Limb (tissue), 2 donors: ENCODE data around the gene LBH.

ENCODE experiments used
- DNase-seq, 2 donors: peaks; one replicate each; pipeline ENCODE4 v3.0.0-alpha.2; 2016; ENCODE audit errors: extremely low spot score in 2 of 2

The LBH gene

GRCh38 chr2:30231212-30231995, at the start of gene LBH:
Gene LBH, plus strand, starts transcription at chr2:30231534. Its CDS starts 205 bp downstream, at chr2:30231739.
- peak; percentile 91 to 98 for DNase-seq

DNA sequence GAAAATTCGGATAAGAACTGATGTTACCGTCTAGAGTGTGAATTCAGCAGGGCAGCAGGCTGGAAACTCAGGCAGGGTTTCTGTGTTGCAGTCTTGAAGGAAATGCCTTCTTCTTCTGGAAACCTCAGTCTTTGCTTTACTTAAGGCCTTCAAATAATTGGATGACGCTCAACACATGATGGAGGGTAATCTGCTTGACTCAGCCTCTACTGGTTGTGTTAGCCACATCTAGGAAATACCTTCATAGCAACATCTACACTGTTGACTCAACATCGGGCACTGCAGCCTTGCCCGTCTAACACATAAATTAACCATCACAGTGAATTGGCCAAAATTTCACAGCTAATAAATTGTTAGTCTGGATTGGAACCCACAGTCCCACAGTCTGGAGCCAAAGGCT, 47.3 kb upstream of the LBH start:
- no peak for DNase-seq

- no peak for DNase-seq
Observed at GRCh38 chr2:30185178-30185577, 46.2 kb upstream of the LBH start.

GRCh38 chr2:30188292-30188691, 43.0 kb upstream of the LBH start:
- no peak for DNase-seq

- DNase-seq = no peak
Observed at GRCh38 chr2:30190637-30191036, 40.7 kb upstream of the LBH start.

GRCh38 chr2:30191107-30191506, 40.2 kb upstream of the LBH start:
- DNase-seq = no peak

GRCh38 chr2:30191819-30192271, 39.5 kb upstream of the LBH start:
- DNase-seq = no peak

- no peak for DNase-seq
Observed at GRCh38 chr2:30192314-30192713, 39.0 kb upstream of the LBH start.

- no peak for DNase-seq
Observed at GRCh38 chr2:30193104-30193681, 38.1 kb upstream of the LBH start.

GRCh38 chr2:30194421-30194820, 36.9 kb upstream of the LBH start:
- DNase-seq = no peak

DNA sequence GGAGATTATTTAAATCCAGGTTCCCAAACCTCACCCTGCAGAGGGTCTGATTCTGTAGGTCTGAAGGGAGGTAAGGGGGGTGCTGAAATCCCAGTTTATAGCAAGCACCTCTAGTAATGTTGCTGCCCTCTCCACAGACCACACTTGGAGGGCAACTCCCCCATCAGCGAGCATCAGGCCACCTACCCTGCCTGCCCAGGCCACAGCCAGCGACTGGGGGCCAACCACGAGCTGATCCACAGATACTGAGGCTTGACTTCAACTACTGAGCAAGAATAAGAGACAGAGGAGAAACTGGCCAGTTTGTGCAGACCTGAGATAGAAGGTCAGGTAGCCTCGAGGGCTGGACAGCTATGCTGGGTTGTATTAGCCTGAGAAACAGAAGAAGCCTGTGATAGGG, 36.3 kb upstream of the LBH start:
- DNase-seq = no peak

DNA sequence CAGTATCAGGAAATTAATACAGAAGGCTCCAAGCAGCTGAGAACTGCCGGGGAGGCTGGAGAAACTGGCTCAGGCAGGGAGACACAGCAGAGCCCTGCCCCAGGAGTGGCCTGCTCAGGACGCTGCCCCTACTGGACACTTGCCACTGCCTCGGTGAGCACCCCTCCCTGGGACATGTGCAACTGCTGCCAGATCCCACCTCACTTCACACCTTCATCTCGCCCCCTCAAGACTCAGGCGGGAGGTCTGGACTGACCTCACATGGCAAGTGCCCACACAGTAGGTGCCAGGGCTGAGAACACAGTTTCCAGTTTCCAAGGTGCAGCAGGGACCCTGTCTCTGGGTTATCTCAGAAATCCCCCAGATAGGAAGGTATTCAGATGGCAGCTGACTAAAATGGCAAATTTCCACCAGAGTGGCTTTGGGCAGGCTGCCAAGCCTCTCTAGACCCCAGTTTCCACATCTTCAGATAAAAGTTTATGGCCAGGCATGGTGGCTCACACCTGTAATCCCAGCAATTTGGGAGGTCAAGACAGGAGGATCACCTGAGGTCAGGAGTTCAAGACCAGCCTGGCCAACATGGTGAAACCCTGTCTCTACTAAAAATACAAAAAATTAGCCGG, 33.7 kb upstream of the LBH start:
- no peak for DNase-seq

DNA sequence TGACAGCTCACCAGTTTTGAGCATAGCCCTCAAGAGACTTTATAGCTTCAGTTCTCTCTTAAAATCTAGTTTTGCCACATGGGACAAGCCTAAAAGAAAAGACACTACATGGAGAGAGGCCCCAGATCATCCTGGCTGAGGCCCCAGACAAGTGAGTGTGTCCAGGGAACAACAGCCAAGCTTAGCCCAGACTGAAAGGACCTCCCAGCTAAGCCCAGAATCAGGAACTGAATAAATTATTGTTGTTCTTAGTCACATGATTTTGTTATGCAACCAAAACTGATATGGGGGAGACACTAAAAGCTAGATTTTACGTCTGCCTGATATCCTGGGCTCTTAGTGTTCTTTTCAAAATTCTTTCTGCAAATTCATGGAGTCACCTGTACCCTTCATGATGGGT, 29.3 kb upstream of the LBH start:
- DNase-seq = no peak

- DNase-seq = no peak
Observed at GRCh38 chr2:30203156-30203555, 28.2 kb upstream of the LBH start.

- DNase-seq = no peak
Observed at GRCh38 chr2:30204281-30204680, 27.1 kb upstream of the LBH start.

DNA sequence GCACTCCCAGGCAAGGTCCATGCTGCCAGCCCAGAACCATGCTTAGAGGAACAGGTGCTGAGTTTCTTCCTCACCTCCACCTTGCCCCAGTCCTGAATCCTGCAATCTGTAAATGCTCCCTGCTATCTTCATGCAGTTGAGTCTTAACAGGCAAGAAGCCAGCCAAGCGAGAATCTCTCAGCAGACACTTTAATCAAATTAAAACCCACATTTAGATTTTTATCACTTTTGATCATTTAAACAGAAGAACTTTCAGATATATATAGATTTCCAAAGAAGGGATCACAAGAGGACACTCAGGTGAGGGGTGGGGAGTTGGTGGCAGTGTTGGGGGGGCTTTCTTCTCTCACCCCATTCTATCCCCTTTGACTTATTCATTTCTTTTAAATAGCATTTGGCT, 25.9 kb upstream of the LBH start:
- no peak for DNase-seq

GRCh38 chr2:30206461-30207430, 24.6 kb upstream of the LBH start:
- no peak for DNase-seq

DNA sequence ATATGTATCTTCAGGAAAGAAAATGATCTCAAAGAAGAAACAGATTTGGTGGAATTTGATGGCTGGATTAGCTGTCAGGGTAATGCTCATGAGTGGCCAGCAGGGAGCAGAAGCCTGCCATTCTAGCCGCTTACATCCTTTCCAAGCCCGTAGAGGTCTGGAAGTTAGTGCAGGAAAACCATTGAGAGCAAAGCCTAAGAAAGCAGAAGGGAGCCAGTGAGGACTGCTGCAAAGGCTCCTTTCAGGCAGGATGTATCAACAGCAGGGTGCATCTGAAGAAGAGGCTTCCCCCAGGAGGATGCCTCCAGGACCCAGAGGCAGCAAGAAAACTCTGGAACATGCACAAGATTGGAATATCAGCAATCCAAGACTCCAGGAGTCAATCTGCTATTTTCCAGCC, 22.9 kb upstream of the LBH start:
- peak; percentile 71 to 86 for DNase-seq

GRCh38 chr2:30209227-30209626, 22.1 kb upstream of the LBH start:
- DNase-seq = no peak

GRCh38 chr2:30213326-30213725, 18.0 kb upstream of the LBH start:
- no peak for DNase-seq

DNA sequence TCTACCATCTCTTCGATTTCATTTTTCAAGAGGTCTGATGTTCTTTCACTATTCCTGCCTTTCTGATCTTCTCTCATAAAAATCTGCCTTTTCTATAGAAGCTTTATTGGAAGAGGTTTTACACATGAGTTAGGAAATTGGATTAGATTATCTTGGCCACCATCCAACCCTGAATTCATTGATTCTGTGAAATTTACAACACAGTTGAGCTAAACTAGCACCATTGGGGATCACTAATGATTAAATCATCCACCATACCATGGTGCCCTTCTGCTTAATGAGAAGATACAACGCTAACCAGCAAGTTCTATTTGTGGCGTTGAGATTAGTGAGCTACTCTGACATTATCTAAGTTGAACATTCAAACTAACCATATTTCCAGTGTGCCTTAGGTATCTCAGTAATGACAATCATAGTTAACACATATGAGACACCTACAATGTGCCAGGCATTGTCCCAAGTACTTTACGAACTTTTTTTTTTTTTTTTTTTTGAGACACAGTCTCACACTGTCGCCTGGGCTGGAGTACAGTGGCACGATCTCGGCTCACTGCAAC, 17.3 kb upstream of the LBH start:
- no peak for DNase-seq
